Measurements from ENCODE around the gene LHFPL2. TPM values are rescaled to one million over a fixed set of nuclear protein-coding genes. Genes with fewer than 3 reads are reported as not detected.

The LHFPL2 gene
- total and polyA plus RNA-seq, 9 donors = 20.3 to 45.1 (median 27.9) TPM

DNA sequence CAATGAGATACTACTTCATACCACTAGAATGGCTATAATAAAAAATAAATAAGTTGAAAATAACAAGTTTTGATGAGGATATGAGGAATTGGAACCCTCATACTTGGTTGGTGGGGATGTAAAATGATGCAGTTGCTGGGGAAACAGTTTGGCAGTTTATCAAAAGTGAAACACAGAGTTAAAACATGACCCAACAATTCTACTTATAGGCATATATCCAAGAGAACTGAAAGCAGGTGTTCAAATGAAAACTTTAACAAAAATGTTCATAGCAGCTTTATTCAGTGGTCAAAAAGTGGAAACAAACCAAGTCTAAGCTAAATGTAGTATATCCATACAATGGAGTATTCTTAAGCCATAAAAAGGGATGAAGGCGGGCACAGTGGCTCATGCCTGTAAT is 13.1 kb upstream of the LHFPL2 start:
- TF ChIP-seq CTCF (IDR thresholded peaks at IDR 0.05) (no peak), EP300 (IDR thresholded peaks at IDR 0.05) (no peak), POLR2A (IDR thresholded peaks at IDR 0.05) (no peak)
- Histone ChIP-seq H3K4me1 (ENCODE audit: insufficient read depth) (peaks cover 10% of the 10 kb centered on the region), H3K27ac (no peak overlapping the region), H3K4me3 (no peak overlapping the region), H3K27me3 (no peaks in the 10 kb centered on the region), H3K9me3 (no peaks in the 10 kb centered on the region), H3K36me3 (no peaks in the 10 kb centered on the region)
- DNase-seq = no peak
- intact Hi-C loops (cut with DNase I) = no loop called here
- 89 to 100% (median 96%) methylated on average over 1 of the region's 1 CpG for WGBS, 3 donors

DNA sequence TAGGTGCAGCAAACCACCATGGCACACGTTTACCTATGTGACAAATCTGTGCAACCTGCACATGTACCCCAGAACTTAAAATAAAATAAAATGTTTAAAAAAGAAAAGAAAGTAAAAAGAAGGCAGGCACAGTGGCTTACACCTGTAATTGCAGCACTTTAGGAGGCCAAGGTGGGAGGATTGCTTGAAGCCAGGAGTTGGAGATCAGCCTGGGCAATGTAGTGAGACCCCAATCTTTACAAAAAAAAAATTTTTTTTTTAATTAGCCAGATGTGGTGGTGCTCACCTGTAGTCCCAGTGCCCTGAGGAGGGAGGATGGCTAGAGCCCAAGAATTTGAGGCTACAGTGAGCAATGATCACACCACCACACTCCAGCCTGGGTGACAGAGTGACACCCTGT is 12.5 kb upstream of the LHFPL2 start:
- TF ChIP-seq EP300 (IDR thresholded peaks at IDR 0.05) = no peak
- TF ChIP-seq POLR2A (IDR thresholded peaks at IDR 0.05) = no peak
- no peak for TF ChIP-seq CTCF (IDR thresholded peaks at IDR 0.05)
- no peak for DNase-seq

DNA sequence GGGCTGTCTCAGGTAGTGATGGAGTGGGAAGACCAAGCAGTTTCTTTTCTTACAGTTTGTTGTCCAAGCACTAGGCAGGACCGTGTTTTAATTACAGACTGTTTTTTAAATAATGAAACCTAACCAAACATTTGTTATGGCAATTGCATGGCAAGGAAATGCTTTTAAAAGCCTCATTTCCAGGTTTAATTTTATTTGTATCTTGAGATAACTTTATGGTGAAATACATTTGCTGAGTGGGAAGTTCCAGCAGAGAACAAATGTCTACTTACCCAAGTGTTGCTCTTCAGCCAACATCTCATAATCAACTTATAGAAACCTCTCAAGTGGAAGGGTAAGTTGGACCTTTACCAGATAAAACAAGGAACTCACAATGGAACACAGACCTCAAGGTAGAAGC is 11.8 kb upstream of the LHFPL2 start:
- Histone ChIP-seq H3K36me3 (no peaks in the 10 kb centered on the region), H3K9me3 (no peaks in the 10 kb centered on the region), H3K4me1 (ENCODE audit: insufficient read depth) (peaks cover 10% of the 10 kb centered on the region), H3K4me3 (no peak overlapping the region), H3K27me3 (no peaks in the 10 kb centered on the region), H3K27ac (peak overlapping the region in 1 of 2 donors; percentile 30)
- 10 to 12% (median 11%) methylated on average over 1 of the region's 1 CpG for WGBS, 3 donors
- no peak for TF ChIP-seq POLR2A (IDR thresholded peaks at IDR 0.05)
- TF ChIP-seq EP300 (IDR thresholded peaks at IDR 0.05) = no peak
- no peak for TF ChIP-seq CTCF (IDR thresholded peaks at IDR 0.05)
- intact Hi-C loops (cut with DNase I) = no loop called here
- no peak for DNase-seq

More for the DNA sequence above, 12.5 kb upstream of the LHFPL2 start:
- Histone ChIP-seq H3K36me3 (no peaks in the 10 kb centered on the region), H3K4me3 (no peak overlapping the region), H3K9me3 (no peaks in the 10 kb centered on the region), H3K27ac (no peak overlapping the region), H3K4me1 (ENCODE audit: insufficient read depth) (peaks cover 10% of the 10 kb centered on the region), H3K27me3 (no peaks in the 10 kb centered on the region)
- 64 to 76% (median 65%) methylated on average over 1 of the region's 1 CpG for WGBS, 3 donors
- intact Hi-C loops (cut with DNase I) = no loop called here

DNA sequence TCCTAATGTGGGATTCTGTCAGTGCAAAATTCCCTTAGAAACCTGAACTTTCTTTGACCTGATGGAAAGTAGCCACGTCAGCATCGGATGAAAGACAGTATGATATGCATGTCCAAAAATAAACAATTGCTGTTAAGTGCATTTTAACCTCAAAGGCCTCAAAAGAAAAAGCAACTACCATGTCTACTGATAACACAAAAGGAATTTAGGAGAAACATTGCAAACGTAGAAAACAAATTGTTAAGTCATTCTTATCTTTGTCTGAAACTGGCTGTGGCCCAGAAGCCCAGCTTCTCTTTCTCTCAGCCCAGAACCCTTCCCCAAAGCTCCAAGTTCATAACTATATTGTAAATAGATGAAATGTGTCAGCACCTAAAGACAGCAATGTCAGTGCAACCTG is 11.1 kb upstream of the LHFPL2 start:
- no peak overlapping the region for H3K4me3 ChIP-seq
- intact Hi-C loops (cut with DNase I) = no loop called here
- no peak for TF ChIP-seq POLR2A (IDR thresholded peaks at IDR 0.05)
- no peak for TF ChIP-seq CTCF (IDR thresholded peaks at IDR 0.05)
- TF ChIP-seq EP300 (IDR thresholded peaks at IDR 0.05) = no peak
- H3K27me3 ChIP-seq = no peaks in the 10 kb centered on the region
- 3 to 9% (median 5%) methylated on average over 3 of the region's 3 CpGs for WGBS, 3 donors
- H3K36me3 ChIP-seq = no peaks in the 10 kb centered on the region
- DNase-seq = no peak
- no peaks in the 10 kb centered on the region for H3K9me3 ChIP-seq
- H3K4me1 ChIP-seq (ENCODE audit: insufficient read depth) = peaks cover 10% of the 10 kb centered on the region
- H3K27ac ChIP-seq = peak overlapping the region in 1 of 2 donors; percentile 47
